CD4-positive, alpha-beta memory T cell (primary cell): Measurements from ENCODE around the gene RASGRP1. TPM values are rescaled to one million over a fixed set of nuclear protein-coding genes. Genes with fewer than 3 reads are reported as not detected.

Experiments
- CTCF ChIA-PET: fragments of 350-600 bp; sonication (Branson Sonifier 250); formaldehyde crosslinking; loops from one replicate; lab custom pipeline; 2021; ENCODE audit warnings: inconsistent platforms; ENCODE audit not compliant: partially characterized antibody; lab: Charles Lee
- POLR2A ChIA-PET: fragments of 350-600 bp; sonication (Branson Sonifier 250); formaldehyde crosslinking; loops from one replicate; lab custom pipeline; 2021; ENCODE audit not compliant: partially characterized antibody; lab: Charles Lee
- DNase-seq, 5 donors: peaks; one replicate each; pipeline versions ENCODE4 v3.0.0 to v3.0.0-alpha.2; 2020 to 2022; ENCODE audit warnings: mixed read lengths in 1 of 5
- H3K27ac ChIP-seq: one replicate; pipeline ENCODE4 v1.7.0; 2013; ENCODE audit warnings: low read depth, low read length
- H3K27me3 ChIP-seq: 2 replicates; pipeline ENCODE4 v1.7.0; 2013; ENCODE audit warnings: mild to moderate bottlenecking, low read length, moderate library complexity; ENCODE audit not compliant: insufficient read depth
- H3K36me3 ChIP-seq: 2 replicates; pipeline ENCODE4 v1.7.0; 2013; ENCODE audit warnings: mild to moderate bottlenecking, low read length, moderate library complexity; ENCODE audit not compliant: insufficient read depth
- H3K4me1 ChIP-seq: 2 replicates; pipeline ENCODE4 v1.7.0; 2013; ENCODE audit warnings: mild to moderate bottlenecking, low read length, moderate library complexity; ENCODE audit not compliant: insufficient read depth
- H3K4me3 ChIP-seq, 2 donors: one replicate each; pipeline ENCODE4 v1.7.0; 2013; ENCODE audit warnings: low read length in 2 of 2, mild to moderate bottlenecking in 1 of 2
- H3K9me3 ChIP-seq, 2 donors: one replicate each; pipeline ENCODE4 v1.7.0; 2013; ENCODE audit warnings: low read length in 2 of 2, control low read depth in 1 of 2; ENCODE audit not compliant: control insufficient read depth in 1 of 2
- H3K27ac Mint-ChIP-seq, 7 donors: one replicate each; pipeline ENCODE4 v1.8.0; 2020 to 2021; ENCODE audit warnings: mixed read lengths in 7 of 7, mild to moderate bottlenecking in 6 of 7, inconsistent platforms in 3 of 7, moderate library complexity in 3 of 7
- H3K27me3 Mint-ChIP-seq, 2 donors: one replicate each; pipeline ENCODE4 v1.8.0; 2020 to 2021; ENCODE audit warnings: mixed read lengths in 2 of 2
- H3K36me3 Mint-ChIP-seq, 2 donors: one replicate each; pipeline ENCODE4 v1.8.0; 2020 to 2021; ENCODE audit warnings: mixed read lengths in 2 of 2, inconsistent platforms in 1 of 2, mild to moderate bottlenecking in 1 of 2
- H3K4me1 Mint-ChIP-seq, 4 donors: one replicate each; pipeline ENCODE4 v1.8.0; 2020 to 2021; ENCODE audit warnings: mixed read lengths in 4 of 4, mild to moderate bottlenecking in 1 of 4
- H3K4me3 Mint-ChIP-seq, 8 donors: one replicate each; pipeline ENCODE4 v1.8.0; 2020 to 2021; ENCODE audit warnings: mixed read lengths in 8 of 8, mild to moderate bottlenecking in 7 of 8, moderate library complexity in 6 of 8, inconsistent platforms in 3 of 8
- H3K9me3 Mint-ChIP-seq, 8 donors: one replicate each; pipeline ENCODE4 v1.8.0; 2020 to 2021; ENCODE audit warnings: mixed read lengths in 8 of 8, mild to moderate bottlenecking in 5 of 8, inconsistent platforms in 3 of 8, moderate library complexity in 1 of 8
- intact Hi-C: fragments of 100-400 bp; cut with micrococcal nuclease; formaldehyde crosslinking; loops from one replicate; pipeline ENCODE4 v1.15.1; 2023
- polyA plus RNA-seq, 2 donors: library from polyadenylated mRNA; unstranded; fragments of 300-500 nt; fragmentation: Illumina TruSeq; gene quantifications; one replicate each; pipeline ENCODE4 v1.2.3, GENCODE V29; 2021
- total RNA-seq, 2 experiments: library from RNA; stranded (reverse); gene quantifications; one replicate each; pipeline ENCODE4 v1.2.3, GENCODE V29; 2021

The RASGRP1 gene
- total and polyA plus RNA-seq, 4 experiments from 2014 or later, result 47.8 to 125 (median 104) TPM

DNA sequence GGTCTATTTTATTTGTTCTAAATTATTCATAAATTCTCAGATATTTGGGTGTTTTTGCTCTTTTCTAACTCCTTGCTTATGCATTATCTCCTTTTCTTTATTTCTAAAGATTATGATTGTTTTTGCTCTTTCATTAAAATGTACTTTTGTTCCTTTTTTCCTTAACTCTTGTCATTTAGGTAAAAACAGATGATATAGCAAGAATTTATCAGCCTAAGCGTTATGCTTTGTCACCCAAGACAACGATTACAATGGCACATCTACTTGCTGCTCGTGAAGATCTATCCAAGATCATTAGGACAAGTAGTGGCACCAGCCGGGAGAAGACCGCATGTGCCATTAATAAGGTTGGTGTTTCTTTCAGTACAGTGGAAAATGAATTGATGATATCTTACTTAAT, 83.5 kb downstream of the RASGRP1 start:
- Histone ChIP-seq H3K27ac (no peak overlapping the region), H3K27me3 (no peaks in the 10 kb centered on the region), H3K4me3 (no peak overlapping the region), H3K9me3 (no peaks in the 10 kb centered on the region), H3K4me1 (peaks cover 18% of the 10 kb centered on the region), H3K36me3 (peaks cover 16% of the 10 kb centered on the region)
- CTCF ChIA-PET, result interaction anchor here (1.5 to 3.1 kb wide), 4 partner anchors 83 to 218 kb away, joined by 3 to 19 read pairs (median 12); partner anchors contain the start of gene RASGRP1
- H3K4me1 Mint-ChIP-seq, result peaks cover 17 to 32% (median 25%) of the 10 kb centered on the region in 4 donors
- DNase-seq, result no peak
- no peak overlapping the region for H3K4me3 Mint-ChIP-seq
- no peaks in the 10 kb centered on the region for H3K27me3 Mint-ChIP-seq
- no peaks in the 10 kb centered on the region for H3K9me3 Mint-ChIP-seq
- intact Hi-C loops, result no loop called here
- POLR2A ChIA-PET, result interaction anchor here (0.8 to 1.9 kb wide), 3 partner anchors 14 to 79 kb away, joined by 3 to 6 read pairs (median 4); no protein-coding TSS in a partner anchor
- peaks cover 13 to 39% of the 10 kb centered on the region in 2 donors for H3K36me3 Mint-ChIP-seq
- peak overlapping the region in 6 of 7 donors; percentile 36 to 74 (median 55) for H3K27ac Mint-ChIP-seq

DNA sequence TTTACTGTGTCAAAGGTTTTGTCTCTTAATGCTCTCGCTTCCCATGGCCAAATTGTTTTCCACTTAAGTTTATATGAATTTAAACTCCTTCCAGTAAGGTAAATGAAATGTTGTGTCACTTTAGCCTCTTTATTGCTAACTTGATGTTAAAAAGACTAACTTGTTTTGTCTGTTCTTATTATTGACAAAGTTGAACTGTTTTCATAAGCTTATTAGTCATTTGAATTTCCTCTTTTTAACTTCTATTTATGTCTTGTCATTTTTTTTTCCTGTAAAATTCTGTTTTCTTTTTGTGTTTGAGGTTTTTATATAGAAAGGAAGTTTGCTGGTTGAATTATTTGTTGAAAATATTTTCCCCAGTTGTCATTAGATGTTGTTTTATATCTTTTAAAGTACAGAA, 84.9 kb downstream of the RASGRP1 start:
- intact Hi-C loops, result loop anchor here (10.0 kb wide), 1 partner anchor 1275 kb away; no protein-coding TSS in a partner anchor
- peaks cover 18% of the 10 kb centered on the region for H3K4me1 ChIP-seq
- H3K27ac Mint-ChIP-seq, result peak overlapping the region in 2 of 7 donors; percentile 53
- DNase-seq, result no peak
- peaks cover 19 to 42% of the 10 kb centered on the region in 2 donors for H3K36me3 Mint-ChIP-seq
- peaks cover 18 to 27% (median 24%) of the 10 kb centered on the region in 4 donors for H3K4me1 Mint-ChIP-seq
- H3K9me3 ChIP-seq, result no peaks in the 10 kb centered on the region
- no peaks in the 10 kb centered on the region for H3K27me3 Mint-ChIP-seq
- H3K4me3 ChIP-seq, result no peak overlapping the region
- no peak overlapping the region for H3K27ac ChIP-seq
- H3K4me3 Mint-ChIP-seq, result no peak overlapping the region
- no peaks in the 10 kb centered on the region for H3K9me3 Mint-ChIP-seq
- ChIA-PET CTCF (interaction anchor here (7.2 kb wide), 2 partner anchors 208 to 218 kb away, joined by 146 to 196 read pairs; no protein-coding TSS in a partner anchor), POLR2A (interaction anchor here (1.1 to 1.5 kb wide), 2 partner anchors 81 to 206 kb away, joined by 3 to 5 read pairs; no protein-coding TSS in a partner anchor)
- H3K27me3 ChIP-seq, result no peaks in the 10 kb centered on the region
- peaks cover 20% of the 10 kb centered on the region for H3K36me3 ChIP-seq

DNA sequence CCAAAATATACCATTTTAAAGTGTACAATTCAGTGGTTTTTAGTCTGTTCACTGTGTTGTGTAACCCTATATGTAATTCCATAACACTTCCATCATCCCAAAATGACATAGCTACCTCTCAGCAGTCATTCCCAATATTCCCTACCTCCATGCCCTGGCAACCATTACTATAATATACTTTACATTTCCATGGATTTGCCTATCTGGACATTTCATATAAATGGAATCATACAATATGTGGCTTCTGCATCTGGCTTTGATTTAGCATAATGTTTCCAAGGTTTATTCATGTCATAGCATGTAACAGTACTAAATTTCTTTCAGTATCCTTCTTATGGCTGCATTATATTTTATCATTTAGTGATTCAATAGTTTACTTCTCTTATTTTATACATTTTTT, 85.3 kb downstream of the RASGRP1 start:
- no peak overlapping the region for H3K27ac ChIP-seq
- Mint-ChIP-seq H3K27ac (peak overlapping the region in 3 of 7 donors; percentile 37 to 70 (median 48)), H3K4me1 (peaks cover 21 to 32% (median 29%) of the 10 kb centered on the region in 4 donors), H3K9me3 (no peaks in the 10 kb centered on the region), H3K27me3 (no peaks in the 10 kb centered on the region), H3K4me3 (no peak overlapping the region), H3K36me3 (peaks cover 24 to 45% of the 10 kb centered on the region in 2 donors)
- ChIA-PET CTCF (interaction anchor here (5.0 to 7.2 kb wide), 3 partner anchors 85 to 218 kb away, joined by 26 to 196 read pairs (median 146); partner anchors contain the start of gene RASGRP1), POLR2A (interaction anchor here (1.1 to 2.6 kb wide), 3 partner anchors 81 to 209 kb away, joined by 3 to 10 read pairs (median 5); no protein-coding TSS in a partner anchor)
- peaks cover 22% of the 10 kb centered on the region for H3K4me1 ChIP-seq
- peaks cover 20% of the 10 kb centered on the region for H3K36me3 ChIP-seq
- H3K4me3 ChIP-seq, result no peak overlapping the region
- DNase-seq, result no peak
- intact Hi-C loops, result loop anchor here (10.0 kb wide), 1 partner anchor 1276 kb away; no protein-coding TSS in a partner anchor
- no peaks in the 10 kb centered on the region for H3K9me3 ChIP-seq
- H3K27me3 ChIP-seq, result no peaks in the 10 kb centered on the region

DNA sequence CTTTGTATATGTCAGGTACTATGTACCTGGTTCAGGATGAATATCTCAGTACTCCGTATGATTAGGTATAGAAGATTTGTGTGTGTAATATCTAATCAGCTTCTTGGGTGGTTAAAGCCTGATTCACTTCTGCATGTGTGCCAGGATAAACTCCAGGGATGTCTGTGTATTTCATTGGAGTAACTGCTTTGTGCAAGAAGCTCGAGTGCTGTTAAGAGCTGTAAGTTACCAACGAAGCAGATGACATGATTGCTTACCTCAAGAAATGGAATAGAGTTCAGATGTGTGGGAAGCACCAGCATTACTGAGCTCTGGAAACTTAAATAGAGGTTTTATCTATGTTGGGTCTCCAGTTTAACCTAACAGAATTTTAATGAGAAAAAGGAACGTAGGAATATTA, 87.0 kb downstream of the RASGRP1 start:
- peaks cover 23 to 31% (median 28%) of the 10 kb centered on the region in 4 donors for H3K4me1 Mint-ChIP-seq

DNA sequence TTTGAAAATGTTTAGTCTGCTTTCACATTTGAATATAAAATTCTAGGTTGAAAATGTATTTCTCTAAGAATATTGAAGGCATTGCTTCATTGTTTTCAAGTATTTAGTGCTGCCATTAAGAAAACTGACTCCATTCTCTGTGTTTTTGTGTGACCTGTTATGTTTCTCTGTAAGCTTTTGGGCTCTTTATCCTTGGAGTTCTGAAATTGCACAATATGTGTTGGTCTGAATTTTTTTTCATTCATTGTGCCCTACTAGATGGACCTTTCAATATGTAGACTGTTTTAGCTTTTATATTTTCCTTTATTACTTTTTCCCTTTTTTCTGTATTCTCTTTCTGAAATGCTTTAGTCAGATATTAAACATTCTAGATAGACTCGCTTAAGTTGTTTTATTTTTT, 88.5 kb downstream of the RASGRP1 start:
- H3K9me3 Mint-ChIP-seq, result no peaks in the 10 kb centered on the region
- H3K36me3 Mint-ChIP-seq, result peaks cover 28 to 42% of the 10 kb centered on the region in 2 donors
- H3K9me3 ChIP-seq, result no peaks in the 10 kb centered on the region
- ChIA-PET CTCF (interaction anchor here (1.1 to 7.2 kb wide), 6 partner anchors 29 to 222 kb away, joined by 3 to 196 read pairs (median 16); partner anchors contain the start of gene RASGRP1), POLR2A (interaction anchor here (1.4 kb wide), 1 partner anchor 22 kb away, joined by 3 read pairs; the partner anchor contains the start of gene FAM98B)
- no peak overlapping the region for H3K4me3 Mint-ChIP-seq
- H3K27me3 ChIP-seq, result no peaks in the 10 kb centered on the region
- peaks cover 13 to 16% (median 14%) of the 10 kb centered on the region in 4 donors for H3K4me1 Mint-ChIP-seq
- peak overlapping the region in 4 of 7 donors; percentile 61 to 89 (median 72) for H3K27ac Mint-ChIP-seq
- intact Hi-C loops, result loop anchor here (10.0 kb wide), 1 partner anchor 1279 kb away; no protein-coding TSS in a partner anchor
- no peak for DNase-seq
- H3K27me3 Mint-ChIP-seq, result no peaks in the 10 kb centered on the region
- H3K4me1 ChIP-seq, result peaks cover 5% of the 10 kb centered on the region
- H3K36me3 ChIP-seq, result peaks cover 13% of the 10 kb centered on the region
- H3K4me3 ChIP-seq, result no peak overlapping the region
- no peak overlapping the region for H3K27ac ChIP-seq

More for the DNA sequence above, 87.0 kb downstream of the RASGRP1 start:
- H3K27ac Mint-ChIP-seq, result peak overlapping the region in 1 of 7 donors; percentile 65
- DNase-seq, result no peak
- H3K9me3 Mint-ChIP-seq, result no peaks in the 10 kb centered on the region
- CTCF ChIA-PET, result interaction anchor here (0.9 to 7.2 kb wide), 9 partner anchors 8 to 220 kb away, joined by 3 to 196 read pairs (median 6); partner anchors contain the start of genes FAM98B and RASGRP1
- Histone ChIP-seq H3K4me3 (no peak overlapping the region), H3K9me3 (no peaks in the 10 kb centered on the region), H3K27me3 (no peaks in the 10 kb centered on the region), H3K36me3 (peaks cover 20% of the 10 kb centered on the region), H3K4me1 (peaks cover 16% of the 10 kb centered on the region), H3K27ac (no peak overlapping the region)
- intact Hi-C loops, result loop anchor here (10.0 kb wide), 1 partner anchor 1277 kb away; no protein-coding TSS in a partner anchor
- peaks cover 27 to 47% of the 10 kb centered on the region in 2 donors for H3K36me3 Mint-ChIP-seq
- H3K4me3 Mint-ChIP-seq, result no peak overlapping the region
- no peaks in the 10 kb centered on the region for H3K27me3 Mint-ChIP-seq
- POLR2A ChIA-PET, result interaction anchor here (0.6 to 2.6 kb wide), 5 partner anchors 10 to 213 kb away, joined by 3 to 10 read pairs (median 4); no protein-coding TSS in a partner anchor

DNA sequence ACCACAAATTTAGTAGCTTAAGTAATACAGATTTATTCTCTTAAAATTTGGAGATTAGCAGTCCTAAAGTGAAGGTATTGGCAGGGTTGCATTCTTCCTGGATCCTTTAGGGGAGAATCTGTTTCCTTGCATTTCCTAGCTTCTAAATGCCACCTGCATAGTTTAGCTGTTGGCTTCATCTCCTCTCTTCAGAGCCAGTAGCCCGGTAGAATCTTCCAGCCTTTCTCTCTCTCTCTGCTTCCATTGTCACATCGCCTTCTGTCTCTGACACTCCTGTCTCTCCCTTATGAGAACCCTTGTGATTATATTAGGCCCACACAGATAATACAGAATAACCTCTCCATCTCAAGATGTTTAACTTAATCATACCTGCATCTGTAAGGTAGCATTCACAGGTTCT, 89.3 kb downstream of the RASGRP1 start:
- Histone ChIP-seq H3K36me3 (peaks cover 20% of the 10 kb centered on the region), H3K9me3 (no peaks in the 10 kb centered on the region), H3K27me3 (no peaks in the 10 kb centered on the region), H3K4me3 (no peak overlapping the region), H3K27ac (no peak overlapping the region), H3K4me1 (peaks cover 5% of the 10 kb centered on the region)
- no peak for DNase-seq
- no peaks in the 10 kb centered on the region for H3K27me3 Mint-ChIP-seq
- H3K9me3 Mint-ChIP-seq, result no peaks in the 10 kb centered on the region
- peaks cover 12 to 14% (median 13%) of the 10 kb centered on the region in 4 donors for H3K4me1 Mint-ChIP-seq
- peaks cover 28 to 46% of the 10 kb centered on the region in 2 donors for H3K36me3 Mint-ChIP-seq
- intact Hi-C loops, result loop anchor here (10.0 kb wide), 1 partner anchor 1279 kb away; no protein-coding TSS in a partner anchor
- ChIA-PET CTCF (interaction anchor here (0.6 to 7.2 kb wide), 22 partner anchors 11 to 378 kb away, joined by 3 to 196 read pairs (median 4); partner anchors contain the start of genes FAM98B and RASGRP1), POLR2A (interaction anchor here (1.1 to 2.2 kb wide), 7 partner anchors 11 to 224 kb away, joined by 3 to 15 read pairs (median 12); no protein-coding TSS in a partner anchor)
- H3K27ac Mint-ChIP-seq, result peak overlapping the region in 4 of 7 donors; percentile 1 to 72 (median 54)
- no peak overlapping the region for H3K4me3 Mint-ChIP-seq
